Endothelial cell of umbilical vein (primary cell): ENCODE results near the gene TMEM237. TPM values are rescaled to one million over a fixed set of nuclear protein-coding genes. Genes with fewer than 3 reads are reported as not detected.

ENCODE experiments used
- BruUV-seq: library from RNA; stranded (reverse); fragments of 400-500 nt; replicated peaks from 2 replicates; lab custom pipeline; 2021; lab: Mats Ljungman, UMichigan
- CTCF ChIA-PET: fragments of 300-600, 350-600 bp; sonication (Branson Sonifier 250); formaldehyde crosslinking; loops from one replicate; lab custom pipeline; 2021; ENCODE audit warnings: antibody characterized with exemption, inconsistent platforms; lab: Charles Lee
- POLR2A ChIA-PET: fragments of 300-600, 350-600 bp; sonication (Branson Sonifier 250); formaldehyde crosslinking; loops from one replicate; lab custom pipeline; 2021; ENCODE audit warnings: antibody characterized with exemption, inconsistent platforms; lab: Charles Lee
- DNase-seq: peaks from one replicate; pipeline ENCODE4 v3.0.0-alpha.2; 2011; ENCODE audit warnings: low read depth, low spot score
- FAIRE-seq: peaks from 2 replicates; lab custom pipeline; 2011; peaks lifted over from hg19 to GRCh38; lab: Jason Lieb, UNC
- H2AFZ ChIP-seq: 2 replicates; pipeline ENCODE4 v1.6.0; 2012; ENCODE audit warnings: low read depth, low read length, control low read depth, inconsistent platforms
- H3K27ac ChIP-seq: 2 replicates; pipeline ENCODE4 v1.5.1; 2011; ENCODE audit warnings: low read depth, mild to moderate bottlenecking, control low read depth, low read length, moderate library complexity; ENCODE audit not compliant: insufficient read depth
- H3K27me3 ChIP-seq, 2 experiments: 2 replicates each; pipeline versions ENCODE4 v1.6.0 to v1.6.1; 2011; ENCODE audit warnings: low read length in 2 of 2, mixed read lengths in 1 of 2; ENCODE audit not compliant: control insufficient read depth in 2 of 2, insufficient read depth in 2 of 2
- H3K36me3 ChIP-seq, 2 experiments: 2 replicates in 1 of 2; 3 replicates in 1 of 2; pipeline ENCODE4 v1.5.1; 2011; ENCODE audit warnings: low read length in 2 of 2, mild to moderate bottlenecking in 1 of 2, moderate library complexity in 1 of 2; ENCODE audit not compliant: control insufficient read depth in 2 of 2, insufficient read depth in 2 of 2; ENCODE audit errors: extremely low read depth in 1 of 2
- H3K4me1 ChIP-seq: 3 replicates; pipeline ENCODE4 v1.5.1; 2011; ENCODE audit warnings: mild to moderate bottlenecking, low read length; ENCODE audit not compliant: control insufficient read depth, insufficient read depth; ENCODE audit errors: extremely low read depth
- H3K4me2 ChIP-seq: 2 replicates; pipeline ENCODE4 v1.6.1; 2011; ENCODE audit warnings: low read length, control low read depth, mixed read lengths; ENCODE audit not compliant: insufficient read depth
- H3K4me3 ChIP-seq, 3 experiments: fragments of 200-600 bp in 1 of 3; sonication (generic), shearing (Covaris generic) in 1 of 3; replicated peaks in 1 of 3; 2 replicates each; pipeline ENCODE4 v1.5.1; 2011 to 2016; ENCODE audit warnings: control low read depth in 3 of 3, low read length in 3 of 3, mild to moderate bottlenecking in 2 of 3, inconsistent platforms in 1 of 3, low read depth in 1 of 3, moderate library complexity in 1 of 3; ENCODE audit not compliant: insufficient read depth in 1 of 3
- H3K79me2 ChIP-seq: 2 replicates; pipeline ENCODE4 v1.6.0; 2012; ENCODE audit warnings: low read length, inconsistent platforms; ENCODE audit not compliant: control insufficient read depth, insufficient read depth
- H3K9ac ChIP-seq: replicated peaks from 2 replicates; pipeline ENCODE3; 2011; ENCODE audit warnings: low read length, control low read depth; ENCODE audit not compliant: insufficient read depth; ENCODE audit errors: extremely low read depth
- H3K9me1 ChIP-seq: replicated peaks from 3 replicates; pipeline ENCODE4 v1.6.0; 2011; ENCODE audit warnings: mild to moderate bottlenecking, low read length; ENCODE audit not compliant: control insufficient read depth, insufficient read depth; ENCODE audit errors: extremely low read depth
- H3K9me3 ChIP-seq: replicated peaks from 2 replicates; pipeline ENCODE4 v1.5.1; 2012; ENCODE audit warnings: low read length, inconsistent platforms; ENCODE audit not compliant: control insufficient read depth, insufficient read depth
- H4K20me1 ChIP-seq: replicated peaks from 2 replicates; pipeline ENCODE3; 2011; ENCODE audit warnings: mild to moderate bottlenecking, low read length; ENCODE audit not compliant: control insufficient read depth, insufficient read depth; ENCODE audit errors: extremely low read depth
- EZH2 ChIP-seq: IDR thresholded peaks from 2 replicates; pipeline ENCODE4 v1.6.1; 2012; ENCODE audit warnings: borderline replicate concordance, low read depth, mild to moderate bottlenecking, moderate library complexity, low read length, inconsistent platforms; ENCODE audit not compliant: severe bottlenecking
- FOS ChIP-seq: IDR thresholded peaks from 2 replicates; pipeline ENCODE4 v1.6.1; 2011; ENCODE audit warnings: mild to moderate bottlenecking, low read length, moderate library complexity, borderline replicate concordance; ENCODE audit not compliant: insufficient read depth
- GATA2 ChIP-seq: IDR thresholded peaks from 2 replicates; pipeline ENCODE4 v1.7.0; 2011; ENCODE audit warnings: low read depth, mild to moderate bottlenecking, moderate library complexity, mixed read lengths, low read length; ENCODE audit not compliant: insufficient read length, insufficient read depth
- JUN ChIP-seq: IDR thresholded peaks from 2 replicates; pipeline ENCODE4 v1.6.1; 2011; ENCODE audit warnings: borderline replicate concordance, low read depth; ENCODE audit not compliant: insufficient read length, insufficient read depth
- MAX ChIP-seq: IDR thresholded peaks from 2 replicates; pipeline ENCODE4 v1.6.1; 2011; ENCODE audit not compliant: insufficient read depth, insufficient read length
- MYC ChIP-seq: IDR thresholded peaks from one replicate; pipeline ENCODE4 v1.6.1; 2011; ENCODE audit warnings: mild to moderate bottlenecking, low read depth, low read length
- POLR2A ChIP-seq: IDR thresholded peaks from 2 replicates; pipeline ENCODE4 v1.6.1; 2012; ENCODE audit warnings: low read depth, mild to moderate bottlenecking, control low read depth, low read length
- POLR2AphosphoS5 ChIP-seq: IDR thresholded peaks from 2 replicates; pipeline ENCODE4 v1.6.1; 2012; ENCODE audit warnings: low read depth, mild to moderate bottlenecking, control low read depth, low read length, moderate library complexity; ENCODE audit not compliant: insufficient read depth
- dilution Hi-C: fragments of 300-500 bp; cut with MboI; formaldehyde crosslinking; loops from one replicate; pipeline ENCODE4 v1.15.0; 2019; ENCODE audit warnings: low sequenced_read_pairs; ENCODE audit not compliant: extremely low pct_ligation_motif_present
- intact Hi-C: fragments of 100-400 bp; cut with micrococcal nuclease; formaldehyde crosslinking; loops from one replicate; pipeline ENCODE4 v1.10.0; 2022
- polyA plus RNA-seq, 4 experiments: library from polyadenylated mRNA; depleted of rRNA in 3 of 4; stranded (reverse) in 3 of 4; unstranded in 1 of 4; fragments of >200 nt; gene quantifications; 2 replicates each; pipeline versions ENCODE4 v1.2.1 to v1.2.3, GENCODE V29; 2011 to 2012; ENCODE audit warnings: missing spikeins in 1 of 4
- total RNA-seq: library from RNA; stranded (reverse); gene quantifications from 2 replicates; pipeline ENCODE4 v1.2.3, GENCODE V29; 2021
- TF ChIP-seq, protein P1 (sequence below), 2 donors: IDR thresholded peaks; 1 replicate in 1 of 2; 2 replicates in 1 of 2; pipeline ENCODE4 v1.5.1; 2011; ENCODE audit warnings: low read length in 2 of 2, mild to moderate bottlenecking in 2 of 2, moderate library complexity in 2 of 2, control low read depth in 1 of 2, inconsistent platforms in 1 of 2, low read depth in 1 of 2; ENCODE audit not compliant: insufficient read depth in 1 of 2; ENCODE audit errors: extremely low read depth in 1 of 2

TMEM237 gene
- total and polyA plus RNA-seq, 2 donors (not counting 3 experiments of a cell fraction or from before 2014, with no cell fraction given) = 41.2 to 64.7 TPM

DNA sequence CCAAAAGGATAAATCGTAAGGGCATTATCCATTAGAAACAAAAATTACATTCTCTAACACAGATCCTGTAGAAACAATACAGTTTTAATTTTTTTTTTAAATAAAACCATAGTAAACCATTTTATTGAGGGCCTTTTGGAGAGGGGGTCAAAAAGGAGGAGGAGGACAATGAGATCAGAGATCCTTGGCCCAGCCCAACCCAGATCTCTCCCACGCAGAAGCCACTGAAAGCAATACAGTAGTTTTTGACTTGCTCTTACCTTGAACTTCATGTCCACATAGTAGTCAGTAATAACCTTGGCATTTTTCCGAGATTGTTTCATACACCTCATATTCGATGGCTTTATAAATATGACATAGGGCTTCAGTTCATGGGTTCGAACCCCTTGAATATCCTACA lies 4.1 kb upstream of the TMEM237 start:
- Histone ChIP-seq H3K27ac (no peak overlapping the region), H3K79me2 (no peaks in the 10 kb centered on the region), H3K4me2 (no peak overlapping the region), H3K36me3 (no peaks in the 10 kb centered on the region), H3K4me1 (peaks cover 8% of the 10 kb centered on the region), H3K9me1 (no peaks in the 10 kb centered on the region), H3K9me3 (no peaks in the 10 kb centered on the region), H3K4me3 (no peak overlapping the region), H4K20me1 (no peaks in the 10 kb centered on the region), H3K27me3 (no peaks in the 10 kb centered on the region), H3K9ac (no peak overlapping the region), H2AFZ (no peak overlapping the region)
- TF ChIP-seq MAX = no peak
- TF ChIP-seq EZH2 = no peak
- no peak for TF ChIP-seq GATA2
- no peak for TF ChIP-seq MYC
- ChIA-PET POLR2A (interaction anchor here (0.6 kb wide), 1 partner anchor 18 kb away, joined by 4 read pairs; no protein-coding TSS in a partner anchor), CTCF (no interaction called here)
- intact Hi-C loops = no loop called here
- BruUV-seq = no TSS peak
- DNase-seq (no peak), FAIRE-seq (no peak)
- dilution Hi-C loops = no loop called here

GRCh38 chr2:201644001-201644400 lies 698 bp upstream of the TMEM237 start:
- ChIA-PET CTCF (interaction anchor here (1.5 to 2.3 kb wide), 2 partner anchors 21 to 64 kb away, joined by 5 to 13 read pairs; no protein-coding TSS in a partner anchor), POLR2A (no interaction called here)
- Histone ChIP-seq H3K27me3 (no peaks in the 10 kb centered on the region), H3K9ac (no peak overlapping the region), H3K79me2 (peaks cover 14% of the 10 kb centered on the region), H3K9me3 (no peaks in the 10 kb centered on the region), H3K4me2 (peak overlapping the region; percentile 98), H2AFZ (peak overlapping the region; percentile 92), H3K36me3 (no peaks in the 10 kb centered on the region), H3K4me1 (peaks cover 12% of the 10 kb centered on the region), H3K4me3 (no peak overlapping the region), H3K9me1 (no peaks in the 10 kb centered on the region), H4K20me1 (no peaks in the 10 kb centered on the region), H3K27ac (no peak overlapping the region)
- dilution Hi-C loops (no loop called here), intact Hi-C loops (loop anchor here (5.0 kb wide), 1 partner anchor 138 kb away; the partner anchor contains the start of gene ALS2)
- TF ChIP-seq MAX (no peak), EZH2 (no peak), MYC (no peak), POLR2A (no peak), JUN (no peak), GATA2 (no peak), FOS (no peak), POLR2AphosphoS5 (no peak)
- TF ChIP-seq, protein P1, sequence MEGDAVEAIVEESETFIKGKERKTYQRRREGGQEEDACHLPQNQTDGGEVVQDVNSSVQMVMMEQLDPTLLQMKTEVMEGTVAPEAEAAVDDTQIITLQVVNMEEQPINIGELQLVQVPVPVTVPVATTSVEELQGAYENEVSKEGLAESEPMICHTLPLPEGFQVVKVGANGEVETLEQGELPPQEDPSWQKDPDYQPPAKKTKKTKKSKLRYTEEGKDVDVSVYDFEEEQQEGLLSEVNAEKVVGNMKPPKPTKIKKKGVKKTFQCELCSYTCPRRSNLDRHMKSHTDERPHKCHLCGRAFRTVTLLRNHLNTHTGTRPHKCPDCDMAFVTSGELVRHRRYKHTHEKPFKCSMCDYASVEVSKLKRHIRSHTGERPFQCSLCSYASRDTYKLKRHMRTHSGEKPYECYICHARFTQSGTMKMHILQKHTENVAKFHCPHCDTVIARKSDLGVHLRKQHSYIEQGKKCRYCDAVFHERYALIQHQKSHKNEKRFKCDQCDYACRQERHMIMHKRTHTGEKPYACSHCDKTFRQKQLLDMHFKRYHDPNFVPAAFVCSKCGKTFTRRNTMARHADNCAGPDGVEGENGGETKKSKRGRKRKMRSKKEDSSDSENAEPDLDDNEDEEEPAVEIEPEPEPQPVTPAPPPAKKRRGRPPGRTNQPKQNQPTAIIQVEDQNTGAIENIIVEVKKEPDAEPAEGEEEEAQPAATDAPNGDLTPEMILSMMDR (IDR thresholded peaks at IDR 0.05; ENCODE audit: extremely low read depth in 1 of 2, insufficient read depth in 1 of 2, low read depth in 1 of 2, low read length in 2 of 2) = no peak
- BruUV-seq = no TSS peak
- DNase-seq (no peak), FAIRE-seq (no peak)
